Loucy (cell line): ENCODE data around the gene SCD.

Experiments
- H2AFZ ChIP-seq: fragments of 200-600 bp; sonication (generic); 2 replicates; pipeline ENCODE4 v1.6.0; 2016; ENCODE audit warnings: antibody characterized with exemption, mild to moderate bottlenecking, low read length, moderate library complexity
- H3F3A ChIP-seq: fragments of 200-600 bp; 2 replicates; pipeline ENCODE4 v1.6.0; 2016; ENCODE audit warnings: antibody characterized with exemption, low read depth, mild to moderate bottlenecking
- H3K27me3 ChIP-seq: fragments of 200-600 bp; sonication (generic); 2 replicates; pipeline ENCODE4 v1.6.1; 2014; ENCODE audit warnings: low read length, mild to moderate bottlenecking; ENCODE audit not compliant: insufficient read depth, poor library complexity, severe bottlenecking
- H3K36me3 ChIP-seq: fragments of 200-600 bp; sonication (generic); 2 replicates; pipeline ENCODE4 v1.6.1; 2016; ENCODE audit warnings: low read length; ENCODE audit not compliant: insufficient read depth
- H3K4me1 ChIP-seq: fragments of 200-600 bp; sonication (generic); 2 replicates; pipeline ENCODE4 v1.5.1; 2014; ENCODE audit warnings: low read length, mild to moderate bottlenecking; ENCODE audit not compliant: insufficient read depth, poor library complexity, severe bottlenecking
- H3K4me2 ChIP-seq: fragments of 200-600 bp; sonication (generic); 2 replicates; pipeline ENCODE4 v1.6.0; 2014; ENCODE audit warnings: antibody characterized with exemption, low read length, low read depth, mild to moderate bottlenecking; ENCODE audit not compliant: poor library complexity, severe bottlenecking
- H3K4me3 ChIP-seq: fragments of 200-600 bp; sonication (generic); 2 replicates; pipeline ENCODE4 v1.5.1; 2014; ENCODE audit warnings: low read length, mild to moderate bottlenecking, mixed read lengths; ENCODE audit not compliant: poor library complexity, severe bottlenecking
- H3K79me2 ChIP-seq: fragments of 200-600 bp; sonication (generic); 2 replicates; pipeline ENCODE4 v1.6.1; 2014; ENCODE audit warnings: low read length; ENCODE audit not compliant: insufficient read depth
- H3K9ac ChIP-seq: fragments of 200-600 bp; sonication (generic); 2 replicates; pipeline ENCODE4 v1.6.0; 2014; ENCODE audit warnings: mild to moderate bottlenecking, low read depth, low read length, moderate library complexity; ENCODE audit not compliant: poor library complexity, severe bottlenecking
- H3K9me2 ChIP-seq: fragments of 200-600 bp; sonication (generic); replicated peaks from 2 replicates; pipeline ENCODE4 v1.6.1; 2016; ENCODE audit warnings: low read depth, low read length, mixed read lengths
- H3K9me3 ChIP-seq: fragments of 200-600 bp; sonication (generic); 2 replicates; pipeline ENCODE4 v1.6.1; 2014; ENCODE audit warnings: mild to moderate bottlenecking, antibody characterized with exemption, low read length, low read depth; ENCODE audit not compliant: insufficient read depth
- H4K20me1 ChIP-seq: fragments of 200-600 bp; sonication (generic); 2 replicates; pipeline ENCODE4 v1.6.0; 2014; ENCODE audit warnings: antibody characterized with exemption, low read length, mild to moderate bottlenecking; ENCODE audit not compliant: insufficient read depth, poor library complexity, severe bottlenecking
- EZH2phosphoT487 ChIP-seq: fragments of 200-600 bp; IDR thresholded peaks from 2 replicates; pipeline ENCODE4 v1.6.1; 2018; ENCODE audit warnings: antibody characterized with exemption, mild to moderate bottlenecking, moderate library complexity, borderline replicate concordance
- TF ChIP-seq, protein P1 (sequence below): fragments of 200-600 bp; sonication (generic); conservative IDR thresholded peaks from 2 replicates; pipeline ENCODE4 v1.5.1; 2014; ENCODE audit warnings: mild to moderate bottlenecking, antibody characterized with exemption, low read length

The SCD gene

DNA sequence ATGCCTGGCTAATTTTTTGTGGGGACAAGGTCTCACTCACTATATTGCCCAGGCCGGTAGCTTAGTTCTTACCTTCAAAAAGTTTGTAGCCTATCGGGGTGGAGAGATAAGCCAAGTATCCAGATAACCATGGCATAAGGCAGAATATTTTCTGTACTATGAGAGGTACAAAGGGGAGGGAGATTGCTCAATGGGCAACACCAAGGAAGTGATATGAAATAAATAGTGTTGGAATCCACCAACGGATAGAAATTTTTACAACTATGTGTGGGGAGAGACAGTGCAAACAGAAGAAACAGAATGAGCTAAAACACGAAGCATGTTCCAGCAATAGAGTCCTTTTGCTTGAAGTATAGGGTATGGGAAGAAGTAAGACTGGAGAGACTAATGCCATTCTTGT, 8.1 kb downstream of the SCD start:
- Histone ChIP-seq H3F3A (no peaks in the 10 kb centered on the region), H3K4me1 (peaks cover 87% of the 10 kb centered on the region), H4K20me1 (peaks cover 98% of the 10 kb centered on the region), H3K4me3 (peak overlapping the region; percentile 97), H3K9me2 (no peaks in the 10 kb centered on the region), H2AFZ (no peak overlapping the region), H3K79me2 (peaks cover 94% of the 10 kb centered on the region), H3K9ac (peak overlapping the region; percentile 99), H3K4me2 (peak overlapping the region; percentile 99), H3K9me3 (no peaks in the 10 kb centered on the region), H3K36me3 (peaks cover 91% of the 10 kb centered on the region), H3K27me3 (no peaks in the 10 kb centered on the region)
- TF ChIP-seq EZH2phosphoT487, result no peak
- TF ChIP-seq, protein P1, sequence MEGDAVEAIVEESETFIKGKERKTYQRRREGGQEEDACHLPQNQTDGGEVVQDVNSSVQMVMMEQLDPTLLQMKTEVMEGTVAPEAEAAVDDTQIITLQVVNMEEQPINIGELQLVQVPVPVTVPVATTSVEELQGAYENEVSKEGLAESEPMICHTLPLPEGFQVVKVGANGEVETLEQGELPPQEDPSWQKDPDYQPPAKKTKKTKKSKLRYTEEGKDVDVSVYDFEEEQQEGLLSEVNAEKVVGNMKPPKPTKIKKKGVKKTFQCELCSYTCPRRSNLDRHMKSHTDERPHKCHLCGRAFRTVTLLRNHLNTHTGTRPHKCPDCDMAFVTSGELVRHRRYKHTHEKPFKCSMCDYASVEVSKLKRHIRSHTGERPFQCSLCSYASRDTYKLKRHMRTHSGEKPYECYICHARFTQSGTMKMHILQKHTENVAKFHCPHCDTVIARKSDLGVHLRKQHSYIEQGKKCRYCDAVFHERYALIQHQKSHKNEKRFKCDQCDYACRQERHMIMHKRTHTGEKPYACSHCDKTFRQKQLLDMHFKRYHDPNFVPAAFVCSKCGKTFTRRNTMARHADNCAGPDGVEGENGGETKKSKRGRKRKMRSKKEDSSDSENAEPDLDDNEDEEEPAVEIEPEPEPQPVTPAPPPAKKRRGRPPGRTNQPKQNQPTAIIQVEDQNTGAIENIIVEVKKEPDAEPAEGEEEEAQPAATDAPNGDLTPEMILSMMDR, result no peak

DNA sequence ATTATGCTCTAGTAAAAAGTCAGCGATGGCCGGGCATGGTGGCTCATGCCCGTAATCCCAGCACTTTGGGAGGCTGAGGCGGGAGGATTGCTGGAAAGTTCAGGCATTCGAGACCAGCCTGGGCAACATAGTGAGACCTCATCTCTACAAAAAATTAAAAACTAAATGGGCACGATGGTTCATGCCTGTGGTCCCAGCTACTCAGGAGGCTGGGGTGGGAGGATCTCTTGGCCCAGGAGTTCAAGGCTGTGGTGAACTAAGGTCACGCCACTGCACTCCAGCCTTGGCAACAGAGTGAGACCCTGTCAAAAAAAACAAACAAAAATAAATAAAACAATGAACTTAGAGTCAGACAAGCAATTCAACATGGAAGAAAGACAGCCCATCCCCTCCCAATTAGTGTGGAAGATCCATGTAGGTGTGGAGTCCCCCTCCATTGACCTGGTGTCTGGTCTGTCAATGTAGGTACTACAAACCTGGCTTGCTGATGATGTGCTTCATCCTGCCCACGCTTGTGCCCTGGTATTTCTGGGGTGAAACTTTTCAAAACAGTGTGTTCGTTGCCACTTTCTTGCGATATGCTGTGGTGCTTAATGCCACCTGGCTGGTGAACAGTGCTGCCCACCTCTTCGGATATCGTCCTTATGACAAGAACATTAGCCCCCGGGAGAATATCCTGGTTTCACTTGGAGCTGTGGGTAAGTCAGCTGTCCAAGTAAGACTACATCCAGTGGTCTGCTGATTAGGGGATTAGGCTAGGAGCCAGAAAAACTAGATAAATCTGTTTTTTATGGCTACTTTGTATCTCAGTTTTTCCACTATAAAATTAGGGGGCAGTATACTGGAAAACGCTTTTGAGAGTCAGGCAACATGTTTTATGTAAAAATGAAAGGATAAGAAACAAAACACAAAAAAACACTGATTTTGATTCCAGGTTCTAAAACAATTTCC, 9.3 kb downstream of the SCD start:
- Histone ChIP-seq H2AFZ (no peak overlapping the region), H3K36me3 (peaks cover 91% of the 10 kb centered on the region), H3F3A (peaks cover 4% of the 10 kb centered on the region; the same call in 1 of the 2 replicates), H3K4me2 (peak overlapping the region; percentile 99), H3K4me1 (peaks cover 74% of the 10 kb centered on the region), H3K4me3 (peak overlapping the region; percentile 97), H4K20me1 (peaks cover 98% of the 10 kb centered on the region), H3K27me3 (no peaks in the 10 kb centered on the region), H3K9me2 (no peaks in the 10 kb centered on the region), H3K9ac (peak overlapping the region; percentile 26), H3K9me3 (no peaks in the 10 kb centered on the region), H3K79me2 (peaks cover 92% of the 10 kb centered on the region)
- TF ChIP-seq, protein P1, result no peak

DNA sequence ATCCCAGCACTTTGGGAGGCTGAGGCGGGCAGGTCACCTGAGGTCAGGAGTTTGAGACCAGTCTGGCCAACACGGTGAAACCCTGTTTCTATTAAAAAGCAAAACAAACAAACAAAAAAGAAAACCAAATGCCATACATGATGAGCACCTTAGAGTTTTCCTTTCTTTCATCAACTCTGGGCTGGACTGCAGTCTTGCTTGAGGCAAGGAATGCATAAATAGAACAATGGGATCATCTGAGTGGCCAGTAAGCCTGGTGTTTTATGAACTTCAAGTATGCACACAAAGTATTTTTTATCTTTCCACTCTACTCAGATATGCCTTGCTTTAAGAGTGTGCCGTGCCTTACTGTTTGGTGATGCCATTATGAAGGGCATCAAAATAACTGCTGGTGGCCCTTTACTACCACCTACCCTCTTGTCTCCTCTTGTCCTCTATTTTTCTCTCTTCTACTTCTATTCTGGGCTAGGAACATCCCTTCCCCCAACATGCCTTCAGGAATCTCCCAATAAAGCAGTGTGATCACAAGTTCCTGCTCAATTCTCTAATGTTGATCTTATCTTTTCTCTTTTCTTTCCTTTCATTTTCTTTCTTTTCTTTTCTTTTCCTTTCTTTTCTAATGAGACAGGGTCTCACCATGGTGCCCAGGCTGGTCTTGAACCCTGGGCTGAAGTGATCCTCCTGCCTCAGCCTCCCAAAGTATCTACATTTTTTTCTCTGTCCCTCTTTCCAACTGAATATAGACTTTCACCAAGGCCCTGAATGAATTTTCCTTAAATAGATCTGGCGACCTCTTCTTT, 10.2 kb downstream of the SCD start:
- Histone ChIP-seq H4K20me1 (peaks cover 96% of the 10 kb centered on the region), H3K27me3 (no peaks in the 10 kb centered on the region), H3K79me2 (peaks cover 83% of the 10 kb centered on the region), H2AFZ (no peak overlapping the region), H3F3A (peaks cover 6% of the 10 kb centered on the region; the same call in 1 of the 2 replicates), H3K9ac (peak overlapping the region; percentile 22), H3K4me2 (peak overlapping the region; percentile 99), H3K4me1 (peaks cover 65% of the 10 kb centered on the region), H3K4me3 (peak overlapping the region; percentile 97), H3K9me2 (no peaks in the 10 kb centered on the region), H3K9me3 (no peaks in the 10 kb centered on the region), H3K36me3 (peaks cover 90% of the 10 kb centered on the region)
- TF ChIP-seq, protein P1, result no peak
- no peak for TF ChIP-seq EZH2phosphoT487
